CD4-positive, alpha-beta T cell (primary cell): ENCODE measurements around the gene IL10RA. TPM values are rescaled to one million over a fixed set of nuclear protein-coding genes. Genes with fewer than 3 reads are reported as not detected.
A peak's percentile ranks its signal among the peaks of the same experiment; 100 is the strongest.

Source experiments
- ATAC-seq: fragments of 200-7000 bp; cut with Tn5 transposase; one replicate; pipeline ENCODE4 v1.10.0; 2022; ENCODE audit warnings: mild to moderate bottlenecking; ENCODE audit not compliant: poor library complexity
- CTCF ChIA-PET: fragments of 350-600 bp; sonication (Branson Sonifier 250); formaldehyde crosslinking; loops from one replicate; lab custom pipeline; 2021; ENCODE audit warnings: antibody characterized with exemption, inconsistent platforms; lab: Charles Lee
- POLR2A ChIA-PET: fragments of 350-600 bp; sonication (Branson Sonifier 250); formaldehyde crosslinking; loops from one replicate; lab custom pipeline; 2021; ENCODE audit warnings: antibody characterized with exemption, inconsistent platforms; lab: Charles Lee
- DNase-seq, 14 experiments: peaks; one replicate each; pipeline ENCODE4 v3.0.0-alpha.2; 2013 to 2020; ENCODE audit warnings: mixed read lengths in 2 of 14
- H3K27ac ChIP-seq, 2 donors: one replicate each; pipeline versions ENCODE4 v1.5.1 to v1.7.0; 2013; ENCODE audit warnings: low read length in 2 of 2, low read depth in 1 of 2, mild to moderate bottlenecking in 1 of 2
- H3K27me3 ChIP-seq, 2 experiments: 1 replicate in 1 of 2; 2 replicates in 1 of 2; pipeline versions ENCODE4 v1.6.1 to v1.7.0; 2013; ENCODE audit warnings: low read length in 2 of 2, control low read depth in 1 of 2, mild to moderate bottlenecking in 1 of 2, moderate library complexity in 1 of 2; ENCODE audit not compliant: insufficient read depth in 2 of 2, control insufficient read depth in 1 of 2
- H3K36me3 ChIP-seq: one replicate; pipeline ENCODE4 v1.6.1; 2013; ENCODE audit warnings: low read length, control low read depth; ENCODE audit not compliant: insufficient read depth
- H3K4me1 ChIP-seq: one replicate; pipeline ENCODE4 v1.6.1; 2013; ENCODE audit warnings: low read length, control low read depth; ENCODE audit not compliant: insufficient read depth
- H3K4me3 ChIP-seq: one replicate; pipeline ENCODE4 v1.5.1; 2013; ENCODE audit warnings: mild to moderate bottlenecking, low read length, moderate library complexity
- H3K9me3 ChIP-seq, 2 experiments: 1 replicate in 1 of 2; 2 replicates in 1 of 2; pipeline versions ENCODE4 v1.6.1 to v1.7.0; 2013; ENCODE audit warnings: low read length in 2 of 2, mild to moderate bottlenecking in 2 of 2, control low read depth in 1 of 2, moderate library complexity in 1 of 2; ENCODE audit not compliant: control insufficient read depth in 1 of 2, insufficient read depth in 1 of 2
- H3K27ac Mint-ChIP-seq: one replicate; pipeline ENCODE4 v1.8.0; 2020; ENCODE audit warnings: mixed read lengths
- H3K27me3 Mint-ChIP-seq: one replicate; pipeline ENCODE4 v1.8.0; 2021; ENCODE audit warnings: mixed read lengths
- H3K36me3 Mint-ChIP-seq: one replicate; pipeline ENCODE4 v1.8.0; 2021; ENCODE audit warnings: low read depth, mixed read lengths
- H3K4me1 Mint-ChIP-seq: one replicate; pipeline ENCODE4 v1.8.0; 2021; ENCODE audit warnings: low read depth, mixed read lengths
- H3K4me3 Mint-ChIP-seq: one replicate; pipeline ENCODE4 v1.8.0; 2020; ENCODE audit warnings: mild to moderate bottlenecking, mixed read lengths
- H3K9me3 Mint-ChIP-seq: one replicate; pipeline ENCODE4 v1.8.0; 2020; ENCODE audit warnings: mixed read lengths
- CTCF ChIP-seq: fragments of 200-600 bp; IDR thresholded peaks from one replicate; pipeline ENCODE4 v1.8.0; 2022; ENCODE audit warnings: antibody characterized with exemption, mild to moderate bottlenecking
- intact Hi-C, 2 experiments: fragments of 100-400 bp; cut with DNase I in 1 of 2; cut with micrococcal nuclease in 1 of 2; formaldehyde crosslinking; loops; one replicate each; pipeline versions ENCODE4 v1.15.1 to v1.9.0; 2023 to 2025; cut with DNase I, micrococcal nuclease
- total RNA-seq, 174 experiments: library from RNA in 2 of 174; stranded (reverse) in 2 of 174; gene quantifications; one replicate each; pipeline ENCODE4 v1.2.3 and lab custom pipeline; 2021 to 2026

Gene IL10RA
- total RNA-seq, 2 experiments from 2014 or later: 193 to 203 TPM

GRCh38 chr11:117972629-117973502 is 13.3 kb upstream of the IL10RA start:
- DNase-seq (peak in 1 of 14 experiments; percentile 25), ATAC-seq (no peak)
- H3K27me3 Mint-ChIP-seq: no peaks in the 10 kb centered on the region
- H3K4me3 ChIP-seq: no peak overlapping the region
- POLR2A ChIA-PET: interaction anchor here (0.6 to 1.4 kb wide), 4 partner anchors 20 to 24 kb away, joined by 3 to 6 read pairs (median 4); no protein-coding TSS in a partner anchor
- H3K27ac ChIP-seq: peak overlapping the region in 1 of 2 donors; percentile 20
- no peaks in the 10 kb centered on the region for H3K27me3 ChIP-seq
- peak overlapping the region; percentile 52 for H3K4me3 Mint-ChIP-seq
- H3K27ac Mint-ChIP-seq: peak overlapping the region; percentile 34
- H3K9me3 ChIP-seq: no peaks in the 10 kb centered on the region
- peaks cover 76% of the 10 kb centered on the region for H3K4me1 ChIP-seq
- no peak for TF ChIP-seq CTCF
- CTCF ChIA-PET: interaction anchor here (1.6 to 2.9 kb wide), 2 partner anchors 13 to 26 kb away, joined by 6 read pairs; partner anchors contain the start of gene IL10RA
- intact Hi-C loops: loop anchor here in 1 of 2 experiments (2.0 kb wide), 1 partner anchor 14 kb away; no protein-coding TSS in a partner anchor
- peaks cover 92% of the 10 kb centered on the region for H3K4me1 Mint-ChIP-seq
- no peaks in the 10 kb centered on the region for H3K36me3 Mint-ChIP-seq
- H3K9me3 Mint-ChIP-seq: no peaks in the 10 kb centered on the region
- H3K36me3 ChIP-seq: no peaks in the 10 kb centered on the region

GRCh38 chr11:117973503-117973860 is 12.7 kb upstream of the IL10RA start:
- peaks cover 93% of the 10 kb centered on the region for H3K4me1 Mint-ChIP-seq
- no peaks in the 10 kb centered on the region for H3K9me3 Mint-ChIP-seq
- no peak for TF ChIP-seq CTCF
- Histone ChIP-seq H3K4me3 (no peak overlapping the region), H3K27ac (no peak overlapping the region), H3K9me3 (peaks cover 0 to 3% of the 10 kb centered on the region in 2 experiments), H3K4me1 (peaks cover 81% of the 10 kb centered on the region), H3K27me3 (no peaks in the 10 kb centered on the region), H3K36me3 (no peaks in the 10 kb centered on the region)
- ATAC-seq (no peak), DNase-seq (no peak)
- CTCF ChIA-PET: interaction anchor here (1.6 to 2.9 kb wide), 2 partner anchors 12 to 27 kb away, joined by 6 read pairs; partner anchors contain the start of gene IL10RA
- peak overlapping the region; percentile 52 for H3K4me3 Mint-ChIP-seq
- POLR2A ChIA-PET: interaction anchor here (0.9 to 1.4 kb wide), 2 partner anchors 22 to 23 kb away, joined by 3 to 6 read pairs; no protein-coding TSS in a partner anchor
- H3K36me3 Mint-ChIP-seq: no peaks in the 10 kb centered on the region
- H3K27me3 Mint-ChIP-seq: no peaks in the 10 kb centered on the region
- peak overlapping the region; percentile 34 for H3K27ac Mint-ChIP-seq
- intact Hi-C loops: loop anchor here in 1 of 2 experiments (2.0 kb wide), 1 partner anchor 15 kb away; no protein-coding TSS in a partner anchor

- intact Hi-C loops: no loop called here
- Histone ChIP-seq H3K36me3 (no peaks in the 10 kb centered on the region), H3K9me3 (peaks cover 0 to 3% of the 10 kb centered on the region in 2 experiments), H3K4me1 (peaks cover 76% of the 10 kb centered on the region), H3K27ac (no peak overlapping the region), H3K4me3 (no peak overlapping the region), H3K27me3 (no peaks in the 10 kb centered on the region)
- Mint-ChIP-seq H3K4me1 (peaks cover 84% of the 10 kb centered on the region), H3K36me3 (no peaks in the 10 kb centered on the region), H3K9me3 (no peaks in the 10 kb centered on the region), H3K4me3 (peak overlapping the region; percentile 4), H3K27me3 (no peaks in the 10 kb centered on the region), H3K27ac (peak overlapping the region; percentile 81)
- no peak for ATAC-seq
- ChIA-PET CTCF (interaction anchor here (1.7 kb wide), 1 partner anchor 26 kb away, joined by 6 read pairs; no protein-coding TSS in a partner anchor), POLR2A (interaction anchor here (0.7 to 24.2 kb wide), 4 partner anchors 10 to 69 kb away, joined by 3 to 392 read pairs (median 44); partner anchors contain the start of gene IL10RA)
- TF ChIP-seq CTCF: no peak
- peak in 1 of 14 experiments; percentile 26 for DNase-seq
Measured at GRCh38 chr11:117976445-117976844, 9.7 kb upstream of the IL10RA start.
